Breast epithelium (tissue), 3 donors: Measurements from ENCODE around the gene PGLYRP4.

Experiments
- CTCF ChIP-seq, 3 donors: fragments of 450-650 bp; IDR thresholded peaks; one replicate each; pipeline ENCODE4 v1.5.1; 2016 to 2017; ENCODE audit warnings: antibody characterized with exemption in 3 of 3, mild to moderate bottlenecking in 3 of 3, moderate library complexity in 3 of 3
- POLR2A ChIP-seq: fragments of 450-650 bp; IDR thresholded peaks from one replicate; pipeline ENCODE4 v1.6.1; 2016; ENCODE audit warnings: antibody characterized with exemption, mild to moderate bottlenecking, moderate library complexity

GRCh38 chr1:153305682-153306081 lies 43.0 kb downstream of the PGLYRP4 start:
- TF ChIP-seq CTCF (IDR thresholded peaks at IDR 0.05) (no peak), POLR2A (no peak)
